ENCODE measurements around the gene DHODH.
"Not testable (repeated sequence)": the region's sequence is repeated elsewhere in the genome, so short reads cannot be mapped to it uniquely, and the experiment has no call there.

DHODH gene

DNA sequence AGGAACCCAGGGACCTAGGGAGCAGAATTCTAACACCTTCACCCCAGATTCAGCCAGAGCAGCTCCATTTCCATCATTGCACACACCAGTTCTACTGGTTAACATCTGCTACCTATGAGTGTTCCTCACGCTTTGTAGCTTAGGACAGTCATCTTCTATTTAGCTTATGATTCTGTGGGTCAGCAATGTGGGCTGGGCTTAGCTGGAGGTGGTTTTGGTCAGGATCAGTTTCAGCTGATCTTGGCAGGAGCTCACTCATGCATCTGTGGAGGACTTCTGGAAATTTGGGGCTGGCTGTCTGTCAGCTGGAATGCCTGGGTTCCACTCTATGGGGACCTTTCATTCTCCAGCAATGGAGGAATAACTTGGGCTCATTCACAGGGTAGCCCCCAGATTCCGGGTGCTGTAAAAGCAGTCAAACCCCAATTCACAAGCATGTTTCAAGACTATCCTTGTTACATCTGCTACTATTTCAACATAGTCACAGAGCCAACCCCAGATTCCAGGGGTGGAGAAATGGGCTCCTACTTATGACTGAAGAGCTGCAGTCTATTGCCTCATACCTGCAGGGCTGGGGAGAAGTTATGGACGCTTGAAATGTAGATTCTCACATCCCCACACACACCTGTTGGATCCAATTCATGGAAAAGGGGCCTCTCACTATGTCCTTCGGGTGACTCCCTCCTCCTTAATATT, 42.4 kb downstream of the DHODH start:
- H3K4me3 ChIP-seq (ENCODE audit: low read depth, low read length): no peak overlapping the region

DNA sequence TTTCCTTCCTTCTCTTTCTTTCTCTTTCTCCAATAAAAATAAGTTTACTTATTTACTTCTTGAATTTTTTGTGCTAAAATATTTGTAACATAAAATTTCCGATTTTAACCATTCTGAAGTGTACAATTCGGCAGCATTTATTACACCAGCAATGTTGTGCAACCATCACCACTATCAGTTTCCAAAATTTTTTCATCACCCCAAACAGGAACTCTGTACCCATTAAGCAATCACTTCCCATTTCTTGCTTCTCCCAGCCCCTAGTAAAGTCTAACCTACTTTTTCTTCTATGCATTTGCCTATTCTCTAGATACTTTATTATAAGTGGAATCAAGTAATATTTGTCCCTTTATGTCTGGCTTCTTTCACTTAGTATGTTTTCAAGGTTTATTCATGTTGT, 43.3 kb downstream of the DHODH start:
- no peak overlapping the region for H3K4me3 ChIP-seq (ENCODE audit: low read depth, low read length)

DNA sequence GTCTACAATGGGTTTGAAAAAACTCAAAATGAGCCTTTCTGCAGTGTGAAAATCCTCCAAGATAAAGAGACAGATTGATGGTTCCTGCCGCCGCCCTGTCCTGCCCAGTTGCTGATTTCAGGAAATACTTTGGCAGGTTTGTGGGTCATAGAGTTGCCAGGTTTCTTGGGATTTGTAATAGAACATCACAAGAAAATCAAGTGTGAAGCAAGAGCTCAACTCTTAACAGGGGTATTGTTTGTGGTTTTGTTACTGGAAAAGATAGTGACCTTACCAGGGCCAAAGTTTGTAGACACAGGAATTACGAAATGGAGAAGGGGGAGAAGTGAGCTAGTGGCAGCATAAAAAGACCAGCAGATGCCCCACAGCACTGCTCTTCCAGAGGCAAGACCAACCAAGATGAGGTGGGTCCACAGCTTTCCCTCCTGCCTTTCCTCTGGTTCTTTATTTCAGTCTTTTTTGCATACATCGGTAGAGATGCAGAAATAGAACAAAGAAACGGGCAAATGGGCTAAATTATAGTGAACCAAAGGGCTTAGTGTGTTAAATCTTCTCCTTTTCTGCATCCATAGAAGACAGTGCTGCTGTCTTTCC, 45.8 kb downstream of the DHODH start, which contains the start of gene HP:
TSS of gene HP (plus strand) at position 252 of the 594 bp plus-strand sequence. CDS start at position 400, 148 bp downstream.
- H3K4me3 ChIP-seq (ENCODE audit: low read depth, low read length): not testable (repeated sequence)

DNA sequence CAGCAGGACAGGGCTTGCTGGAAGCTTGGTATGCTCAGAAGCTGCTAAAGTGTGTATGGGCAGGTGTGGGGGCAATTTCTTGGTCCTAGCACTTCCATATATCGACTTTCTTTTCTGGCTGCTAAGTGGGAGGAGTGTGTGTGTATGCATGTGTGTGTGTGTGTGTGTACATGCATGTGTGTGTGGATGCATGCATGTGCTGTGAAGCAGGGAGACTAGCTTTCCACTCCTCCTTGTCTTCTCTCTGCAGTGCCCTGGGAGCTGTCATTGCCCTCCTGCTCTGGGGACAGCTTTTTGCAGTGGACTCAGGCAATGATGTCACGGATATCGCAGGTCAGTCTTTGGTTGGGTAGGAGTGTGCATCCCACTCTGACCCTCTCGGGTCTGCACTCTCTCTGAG, 47.4 kb downstream of the DHODH start:
- no peak overlapping the region for H3K4me3 ChIP-seq (ENCODE audit: low read depth, low read length)

DNA sequence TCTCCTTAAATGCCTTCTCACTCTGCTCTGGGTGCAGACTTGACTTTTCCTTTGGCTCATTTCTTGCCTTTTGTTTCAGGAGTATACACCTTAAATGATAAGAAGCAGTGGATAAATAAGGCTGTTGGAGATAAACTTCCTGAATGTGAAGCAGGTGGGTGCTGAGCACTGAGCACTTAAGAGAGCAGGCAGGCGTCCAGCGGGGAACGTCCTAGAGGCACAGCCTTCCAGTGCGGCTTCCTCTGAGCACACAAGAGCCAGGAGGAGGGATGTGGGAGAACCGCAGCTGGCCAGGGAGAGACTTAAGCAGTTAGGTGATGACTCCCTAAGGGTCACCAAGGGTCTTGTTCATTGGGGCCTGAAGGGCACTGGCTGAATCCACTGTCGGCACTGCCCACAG, 48.8 kb downstream of the DHODH start:
- H3K4me3 ChIP-seq (ENCODE audit: low read depth, low read length): not testable (repeated sequence)

DNA sequence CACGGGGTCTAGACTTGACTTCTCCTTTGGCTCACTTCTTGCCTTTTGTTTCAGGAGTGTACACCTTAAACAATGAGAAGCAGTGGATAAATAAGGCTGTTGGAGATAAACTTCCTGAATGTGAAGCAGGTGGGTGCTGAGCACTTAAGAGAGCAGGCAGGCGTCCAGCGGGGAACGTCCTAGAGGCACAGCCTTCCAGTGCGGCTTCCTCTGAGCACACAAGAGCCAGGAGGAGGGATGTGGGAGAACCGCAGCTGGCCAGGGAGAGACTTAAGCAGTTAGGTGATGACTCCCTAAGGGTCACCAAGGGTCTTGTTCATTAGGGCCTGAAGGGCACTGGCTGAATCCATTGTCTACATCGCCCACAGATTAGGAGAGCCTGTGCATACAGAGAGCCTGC, 50.5 kb downstream of the DHODH start:
- H3K4me3 ChIP-seq (ENCODE audit: low read depth, low read length): not testable (repeated sequence)

DNA sequence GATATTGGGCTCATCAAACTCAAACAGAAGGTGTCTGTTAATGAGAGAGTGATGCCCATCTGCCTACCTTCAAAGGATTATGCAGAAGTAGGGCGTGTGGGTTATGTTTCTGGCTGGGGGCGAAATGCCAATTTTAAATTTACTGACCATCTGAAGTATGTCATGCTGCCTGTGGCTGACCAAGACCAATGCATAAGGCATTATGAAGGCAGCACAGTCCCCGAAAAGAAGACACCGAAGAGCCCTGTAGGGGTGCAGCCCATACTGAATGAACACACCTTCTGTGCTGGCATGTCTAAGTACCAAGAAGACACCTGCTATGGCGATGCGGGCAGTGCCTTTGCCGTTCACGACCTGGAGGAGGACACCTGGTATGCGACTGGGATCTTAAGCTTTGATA, 51.9 kb downstream of the DHODH start:
- H3K4me3 ChIP-seq (ENCODE audit: low read depth, low read length): no peak overlapping the region

DNA sequence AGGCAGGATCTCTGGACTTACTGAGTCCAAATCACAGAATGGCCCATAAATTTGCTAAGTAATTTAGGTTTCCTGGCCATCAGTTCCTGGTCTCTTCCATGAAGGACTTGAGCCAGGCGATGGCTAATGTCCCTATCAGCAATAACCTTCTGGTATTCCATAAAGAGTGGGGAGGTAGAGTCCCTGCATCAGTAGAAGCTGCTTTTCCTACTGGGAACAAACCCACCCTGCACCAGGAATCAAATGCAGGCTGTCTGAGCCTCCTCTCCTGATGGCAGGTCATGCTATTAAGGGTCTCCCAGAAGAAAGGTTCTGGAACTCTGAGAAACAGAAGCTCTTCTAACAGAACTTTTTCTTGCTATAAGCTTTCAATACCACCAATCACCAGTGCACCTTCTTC, 53.0 kb downstream of the DHODH start:
- H3K4me3 ChIP-seq (ENCODE audit: low read depth, low read length): no peak overlapping the region

DNA sequence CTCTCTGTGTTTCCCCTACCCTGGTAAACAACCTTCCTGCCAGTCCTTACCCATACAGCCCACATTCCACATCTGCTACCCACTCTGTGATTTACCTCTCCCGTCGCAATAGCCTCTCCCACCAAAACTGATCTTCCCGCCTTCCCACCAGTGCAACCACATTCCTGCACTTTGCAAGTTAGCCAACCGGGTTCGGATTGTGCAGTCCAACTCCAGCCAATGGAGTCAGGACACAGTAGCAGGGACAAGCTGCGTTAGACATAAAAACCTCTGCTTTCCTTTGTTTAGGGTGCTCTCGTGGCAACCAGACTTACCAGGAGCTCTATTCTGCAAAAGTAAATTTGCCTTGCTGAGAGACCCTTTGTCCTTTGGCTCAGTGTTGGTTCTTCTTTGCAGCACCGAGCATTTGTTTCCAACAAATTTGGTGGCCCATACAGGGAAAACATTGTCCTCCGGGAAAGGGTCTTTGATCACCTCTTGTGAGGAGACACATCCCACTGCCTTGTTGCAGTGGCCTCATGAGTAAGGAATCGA, 55.9 kb downstream of the DHODH start:
- no peak overlapping the region for H3K4me3 ChIP-seq (ENCODE audit: low read depth, low read length)

DNA sequence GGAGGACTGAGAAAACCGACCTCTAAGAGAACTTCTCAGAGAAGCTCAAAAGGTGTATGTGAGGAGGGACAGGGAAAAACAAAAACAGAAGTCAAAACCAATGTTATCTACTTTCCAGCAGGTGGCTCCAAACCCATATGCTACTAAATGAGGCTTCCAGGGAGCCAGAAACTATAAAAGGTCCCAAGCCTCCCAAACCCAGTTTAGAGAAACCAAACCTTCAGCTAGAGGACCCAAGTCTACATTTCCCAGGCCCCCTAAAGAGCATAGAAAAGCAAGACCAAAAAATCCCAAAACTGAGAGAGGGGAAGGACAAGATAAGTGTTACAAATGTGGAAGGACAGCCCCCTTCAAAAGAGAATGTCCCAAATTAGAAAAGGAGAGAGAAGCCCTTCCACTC, 58.2 kb downstream of the DHODH start:
- H3K4me3 ChIP-seq (ENCODE audit: low read depth, low read length): no peak overlapping the region

DNA sequence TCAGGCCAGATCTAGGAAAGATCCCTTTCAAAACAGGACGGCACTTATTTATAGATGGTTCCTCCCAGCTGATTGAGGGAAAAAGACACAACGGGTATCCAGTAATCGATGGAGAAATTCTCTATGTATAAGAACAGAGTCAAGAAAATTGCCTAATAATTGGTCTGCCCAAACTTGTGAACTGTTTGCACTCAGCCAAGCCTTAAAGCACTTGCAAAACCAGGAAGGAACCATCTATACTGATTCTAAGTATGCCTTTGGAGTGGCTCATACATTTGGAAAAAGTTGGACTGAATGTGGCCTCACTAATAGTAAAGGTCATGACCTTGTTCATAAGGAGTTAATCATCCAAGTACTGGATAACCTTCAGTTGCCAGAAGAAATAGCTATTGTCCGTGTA, 60.4 kb downstream of the DHODH start:
- no peak overlapping the region for H3K4me3 ChIP-seq (ENCODE audit: low read depth, low read length)

DNA sequence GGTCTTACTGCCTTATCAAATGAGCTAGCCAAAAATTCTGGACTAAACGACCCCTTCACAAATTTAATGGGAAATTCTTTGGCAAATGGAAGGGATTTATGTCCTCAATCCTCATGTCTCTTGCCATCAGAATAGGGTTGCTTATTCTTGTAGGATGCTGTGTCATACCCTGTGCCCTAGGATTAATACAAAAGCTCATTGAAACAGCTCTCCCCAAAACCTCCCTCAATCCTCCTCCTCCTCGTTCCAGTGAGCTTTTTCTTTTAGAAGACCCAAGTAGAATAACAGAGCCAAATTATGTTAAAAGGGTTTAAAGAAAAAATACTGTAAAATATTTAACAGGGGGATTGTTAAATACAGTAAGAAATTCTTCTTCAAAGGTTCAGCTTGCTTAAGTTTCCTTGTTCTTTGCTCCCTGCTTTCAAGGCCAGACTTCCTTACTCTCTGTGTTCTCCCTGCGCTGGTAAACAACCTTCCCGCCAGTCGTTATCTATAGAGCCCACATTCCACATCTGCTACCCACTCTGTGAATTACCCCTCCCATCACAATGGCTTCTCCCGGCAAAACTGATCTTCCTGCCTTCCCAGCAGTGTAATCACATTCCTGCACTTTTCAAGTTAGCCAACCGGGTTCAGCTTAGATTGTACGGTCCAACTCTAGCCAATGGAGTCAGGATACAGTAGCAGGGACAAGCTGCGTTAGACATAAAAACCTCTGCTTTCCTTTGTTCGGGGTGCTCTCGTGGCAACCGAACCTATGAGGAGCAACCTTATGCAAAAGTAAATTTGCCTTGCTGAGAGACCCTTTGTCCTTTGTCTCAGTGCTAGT, 64.2 kb downstream of the DHODH start:
- H3K4me3 ChIP-seq (ENCODE audit: low read depth, low read length): no peak overlapping the region

DNA sequence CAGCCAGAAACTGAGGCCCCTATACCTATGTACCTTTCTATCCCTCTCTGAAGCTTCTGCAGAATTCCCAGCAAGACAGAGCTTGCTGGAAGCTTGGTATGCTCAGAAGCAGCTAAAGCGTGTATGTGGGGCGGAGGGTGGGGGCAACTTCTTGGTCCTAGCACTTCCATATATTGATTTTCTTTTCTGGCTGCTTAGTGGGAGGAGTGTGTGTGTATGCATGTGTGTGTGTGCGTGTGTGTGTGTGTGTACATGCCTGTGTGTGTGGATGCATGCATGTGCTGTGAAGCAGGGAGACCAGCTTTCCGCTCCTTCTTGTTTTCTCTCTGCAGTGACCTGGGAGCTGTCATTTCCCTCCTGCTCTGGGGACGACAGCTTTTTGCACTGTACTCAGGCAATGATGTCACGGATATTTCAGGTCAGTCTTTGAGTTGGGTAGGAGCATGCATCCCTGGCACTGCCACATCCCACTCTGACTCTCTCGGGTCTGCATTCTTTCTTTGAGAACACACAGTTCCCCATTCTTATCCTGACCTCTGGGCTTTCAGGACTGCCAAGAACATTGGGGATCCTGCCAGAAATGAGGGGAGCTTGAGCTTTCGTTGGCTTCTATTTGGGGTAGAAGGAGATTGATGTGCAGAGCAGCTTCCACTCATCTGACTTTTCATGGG, 65.2 kb downstream of the DHODH start:
- H3K4me3 ChIP-seq (ENCODE audit: low read depth, low read length): no peak overlapping the region

DNA sequence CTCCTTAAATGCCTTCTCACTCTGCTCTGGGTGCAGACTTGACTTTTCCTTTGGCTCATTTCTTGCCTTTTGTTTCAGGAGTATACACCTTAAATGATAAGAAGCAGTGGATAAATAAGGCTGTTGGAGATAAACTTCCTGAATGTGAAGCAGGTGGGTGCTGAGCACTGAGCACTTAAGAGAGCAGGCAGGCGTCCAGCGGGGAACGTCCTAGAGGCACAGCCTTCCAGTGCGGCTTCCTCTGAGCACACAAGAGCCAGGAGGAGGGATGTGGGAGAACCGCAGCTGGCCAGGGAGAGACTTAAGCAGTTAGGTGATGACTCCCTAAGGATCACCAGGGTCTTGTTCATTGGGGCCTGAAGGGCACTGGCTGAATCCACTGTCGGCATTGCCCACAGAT, 66.5 kb downstream of the DHODH start:
- H3K4me3 ChIP-seq (ENCODE audit: low read depth, low read length): not testable (repeated sequence)

Measured in iPS-11a (cell line).